NB4 (cell line): ENCODE results near the gene TMEM125.

Experiments used
- MYC ChIP-seq: IDR thresholded peaks from 2 replicates; pipeline ENCODE4 v1.6.1; 2011; ENCODE audit warnings: low read depth, low read length
- POLR2A ChIP-seq: IDR thresholded peaks from 2 replicates; pipeline ENCODE4 v1.6.1; 2011; ENCODE audit warnings: mild to moderate bottlenecking; ENCODE audit not compliant: insufficient read length; ENCODE audit errors: extremely low read depth
- TF ChIP-seq, protein P1 (sequence below): IDR thresholded peaks from one replicate; pipeline ENCODE4 v1.5.1; 2012; ENCODE audit warnings: low read depth, low read length
- TF ChIP-seq, protein P2 (sequence below): IDR thresholded peaks from 2 replicates; pipeline ENCODE4 v1.6.1; 2011; ENCODE audit warnings: low read depth, low read length

DNA sequence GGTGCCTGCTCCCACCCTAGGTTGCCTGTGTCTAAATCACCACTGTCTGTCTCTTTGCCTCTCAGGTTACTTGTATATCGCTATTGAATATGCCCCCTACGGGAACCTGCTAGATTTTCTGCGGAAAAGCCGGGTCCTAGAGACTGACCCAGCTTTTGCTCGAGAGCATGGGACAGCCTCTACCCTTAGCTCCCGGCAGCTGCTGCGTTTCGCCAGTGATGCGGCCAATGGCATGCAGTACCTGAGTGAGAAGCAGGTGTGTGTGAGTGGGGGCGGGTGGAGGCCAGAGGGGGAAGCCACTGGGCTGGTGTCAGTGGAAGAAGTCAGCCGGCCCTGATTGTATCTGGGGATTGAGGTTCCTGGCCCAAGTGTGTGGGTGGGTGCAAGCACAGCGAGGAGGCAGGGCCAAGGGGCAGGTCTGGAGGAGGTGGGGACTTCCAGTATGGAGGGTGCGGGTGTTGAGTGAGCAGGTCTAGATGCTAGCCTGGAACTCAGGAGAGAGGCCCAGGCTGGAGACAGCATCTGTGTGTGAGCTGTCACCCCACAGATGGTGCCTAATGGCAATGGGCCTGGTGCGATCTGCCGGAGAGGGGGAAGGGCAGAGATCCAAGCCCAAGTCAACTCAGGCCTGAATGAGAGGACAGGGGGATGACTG, 48.2 kb downstream of the TMEM125 start:
- TF ChIP-seq, protein P1, sequence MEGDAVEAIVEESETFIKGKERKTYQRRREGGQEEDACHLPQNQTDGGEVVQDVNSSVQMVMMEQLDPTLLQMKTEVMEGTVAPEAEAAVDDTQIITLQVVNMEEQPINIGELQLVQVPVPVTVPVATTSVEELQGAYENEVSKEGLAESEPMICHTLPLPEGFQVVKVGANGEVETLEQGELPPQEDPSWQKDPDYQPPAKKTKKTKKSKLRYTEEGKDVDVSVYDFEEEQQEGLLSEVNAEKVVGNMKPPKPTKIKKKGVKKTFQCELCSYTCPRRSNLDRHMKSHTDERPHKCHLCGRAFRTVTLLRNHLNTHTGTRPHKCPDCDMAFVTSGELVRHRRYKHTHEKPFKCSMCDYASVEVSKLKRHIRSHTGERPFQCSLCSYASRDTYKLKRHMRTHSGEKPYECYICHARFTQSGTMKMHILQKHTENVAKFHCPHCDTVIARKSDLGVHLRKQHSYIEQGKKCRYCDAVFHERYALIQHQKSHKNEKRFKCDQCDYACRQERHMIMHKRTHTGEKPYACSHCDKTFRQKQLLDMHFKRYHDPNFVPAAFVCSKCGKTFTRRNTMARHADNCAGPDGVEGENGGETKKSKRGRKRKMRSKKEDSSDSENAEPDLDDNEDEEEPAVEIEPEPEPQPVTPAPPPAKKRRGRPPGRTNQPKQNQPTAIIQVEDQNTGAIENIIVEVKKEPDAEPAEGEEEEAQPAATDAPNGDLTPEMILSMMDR: no peak
- TF ChIP-seq, protein P2, sequence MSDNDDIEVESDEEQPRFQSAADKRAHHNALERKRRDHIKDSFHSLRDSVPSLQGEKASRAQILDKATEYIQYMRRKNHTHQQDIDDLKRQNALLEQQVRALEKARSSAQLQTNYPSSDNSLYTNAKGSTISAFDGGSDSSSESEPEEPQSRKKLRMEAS: no peak
- TF ChIP-seq POLR2A: no peak
- no peak for TF ChIP-seq MYC
